CD4-positive, alpha-beta T cell treated with Interleukin-15 for 1 hour (primary cell): ENCODE measurements around the gene GPC5.
"Not testable (repeated sequence)": the region's sequence is repeated elsewhere in the genome, so short reads cannot be mapped to it uniquely, and the experiment has no call there.

ENCODE experiments used
- DNase-seq: peaks from one replicate; pipeline ENCODE4 v3.0.0-alpha.2; 2020

GPC5 gene

GRCh38 chr13:92221916-92222315 is 823.5 kb downstream of the GPC5 start:
- DNase-seq = no peak

- no peak for DNase-seq
Observed at GRCh38 chr13:92224052-92224821, 825.8 kb downstream of the GPC5 start.

- DNase-seq = no peak
Observed at GRCh38 chr13:92224825-92225224, 826.4 kb downstream of the GPC5 start.

- no peak for DNase-seq
Observed at GRCh38 chr13:92225861-92226260, 827.4 kb downstream of the GPC5 start.

- DNase-seq = no peak
Observed at GRCh38 chr13:92232871-92233270, 834.5 kb downstream of the GPC5 start.

- no peak for DNase-seq
Observed at GRCh38 chr13:92251671-92252210, 853.3 kb downstream of the GPC5 start.

GRCh38 chr13:92255526-92255925 is 857.1 kb downstream of the GPC5 start:
- DNase-seq = no peak

- DNase-seq = no peak
Observed at GRCh38 chr13:92256211-92256610, 857.8 kb downstream of the GPC5 start.

- DNase-seq = no peak
Observed at GRCh38 chr13:92259046-92259445, 860.6 kb downstream of the GPC5 start.

- DNase-seq = no peak
Observed at GRCh38 chr13:92259523-92259922, 861.1 kb downstream of the GPC5 start.

- DNase-seq = no peak
Observed at GRCh38 chr13:92260363-92260762, 861.9 kb downstream of the GPC5 start.

GRCh38 chr13:92262100-92262788 is 863.8 kb downstream of the GPC5 start:
- DNase-seq = no peak

GRCh38 chr13:92265408-92265807 is 867.0 kb downstream of the GPC5 start:
- no peak for DNase-seq

GRCh38 chr13:92270990-92271389 is 872.6 kb downstream of the GPC5 start:
- DNase-seq = no peak

- no peak for DNase-seq
Observed at GRCh38 chr13:92272177-92272576, 873.8 kb downstream of the GPC5 start.

GRCh38 chr13:92280986-92281385 is 882.6 kb downstream of the GPC5 start:
- not testable (repeated sequence) for DNase-seq

- not testable (repeated sequence) for DNase-seq
Observed at GRCh38 chr13:92290718-92291307, 892.4 kb downstream of the GPC5 start.

GRCh38 chr13:92294533-92294932 is 896.1 kb downstream of the GPC5 start:
- DNase-seq = not testable (repeated sequence)

- DNase-seq = not testable (repeated sequence)
Observed at GRCh38 chr13:92296154-92296671, 897.8 kb downstream of the GPC5 start.

GRCh38 chr13:92297971-92298942 is 899.8 kb downstream of the GPC5 start:
- DNase-seq = no peak

GRCh38 chr13:92300651-92301050 is 902.2 kb downstream of the GPC5 start:
- DNase-seq = no peak

GRCh38 chr13:92303428-92303827 is 905.0 kb downstream of the GPC5 start:
- DNase-seq = no peak
